ENCODE data around the gene JARID2. TPM values are rescaled to one million over a fixed set of nuclear protein-coding genes. Genes with fewer than 3 reads are reported as not detected.

JARID2 gene
- total and polyA plus RNA-seq, 4 donors: 1.4 to 12.3 (median 3.4) TPM

- Histone ChIP-seq H3K27me3 (ENCODE audit: control insufficient read depth in 4 of 4, insufficient read depth in 4 of 4, low read length in 3 of 4) (no peaks in the 10 kb centered on the region), H3K36me3 (ENCODE audit: control insufficient read depth in 4 of 4, insufficient read depth in 3 of 4, low read depth in 1 of 4, low read length in 3 of 4) (no peaks in the 10 kb centered on the region), H3K27ac (ENCODE audit: low read depth in 1 of 2, low read length in 2 of 2) (no peak overlapping the region), H3K4me1 (ENCODE audit: control insufficient read depth in 4 of 4, insufficient read depth in 4 of 4, low read length in 3 of 4) (peaks cover 0 to 2% (median under 1%) of the 10 kb centered on the region in 4 donors), H3K9ac (ENCODE audit: low read depth in 1 of 2, low read length in 2 of 2) (no peak overlapping the region), H3K9me3 (ENCODE audit: control insufficient read depth in 4 of 4, low read length in 3 of 4) (no peaks in the 10 kb centered on the region), H3K4me3 (ENCODE audit: low read depth in 1 of 3, low read length in 3 of 3) (no peak overlapping the region)
- TF ChIP-seq REST (IDR thresholded peaks at IDR 0.05): no peak
- TF ChIP-seq FOXA1 (IDR thresholded peaks at IDR 0.05): no peak
- TF ChIP-seq EGR1 (IDR thresholded peaks at IDR 0.05; ENCODE audit: low read depth in 2 of 2): no peak
- TF ChIP-seq ZBTB33 (IDR thresholded peaks at IDR 0.05): no peak
- no peak for TF ChIP-seq TAF1 (conservative IDR thresholded peaks at IDR 0.05)
- no peak for TF ChIP-seq HNF4A (conservative IDR thresholded peaks at IDR 0.05)
- no peak for TF ChIP-seq MAX (IDR thresholded peaks at IDR 0.05)
- TF ChIP-seq RXRA (IDR thresholded peaks at IDR 0.05): no peak
- TF ChIP-seq FOXA2 (IDR thresholded peaks at IDR 0.05): no peak
- no peak for TF ChIP-seq YY1 (IDR thresholded peaks at IDR 0.05)
- no peak for TF ChIP-seq HNF4G (IDR thresholded peaks at IDR 0.05)
- TF ChIP-seq CTCF (IDR thresholded peaks at IDR 0.05; ENCODE audit: low read depth, low read length, missing input control): no peak
- no peak for TF ChIP-seq GABPA (IDR thresholded peaks at IDR 0.05 in 1 of 2, conservative IDR thresholded peaks at IDR 0.05 in 1 of 2)
- TF ChIP-seq NR2F2 (IDR thresholded peaks at IDR 0.05): no peak
- no peak for TF ChIP-seq RAD21 (IDR thresholded peaks at IDR 0.05)
- TF ChIP-seq SP1 (IDR thresholded peaks at IDR 0.05): no peak
- no peak for TF ChIP-seq ATF3 (IDR thresholded peaks at IDR 0.05)
- TF ChIP-seq JUND (IDR thresholded peaks at IDR 0.05): no peak
- 82% methylated on average over 5 of the region's 5 CpGs for WGBS
- no peak for DNase-seq (ENCODE audit: low spot score)
Observed at GRCh38 chr6:15410126-15410391, 164.2 kb downstream of the JARID2 start.

DNA sequence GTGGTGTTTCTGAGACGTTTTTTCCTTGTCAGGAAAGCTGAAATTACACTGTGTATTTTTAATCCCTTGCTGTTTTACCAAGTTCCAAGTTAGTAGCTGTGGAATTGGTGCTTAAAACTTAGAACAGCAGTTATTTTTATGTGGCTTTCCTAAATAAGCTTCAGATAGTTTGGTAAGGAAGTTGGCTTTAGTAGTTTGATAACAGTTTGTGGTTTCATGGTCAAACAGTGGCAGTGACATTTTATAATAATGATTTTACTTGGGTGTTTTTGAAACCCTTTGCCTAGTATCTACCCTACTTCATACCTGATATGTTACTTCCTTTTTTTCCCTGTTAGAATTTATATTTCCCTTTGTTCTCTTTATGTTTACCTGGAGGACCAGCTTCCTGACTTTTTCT is 164.9 kb downstream of the JARID2 start:
- H3K9ac ChIP-seq (ENCODE audit: low read depth in 1 of 2, low read length in 2 of 2): no peak overlapping the region
- DNase-seq (ENCODE audit: low spot score): no peak
- H3K9me3 ChIP-seq (ENCODE audit: control insufficient read depth in 4 of 4, low read length in 3 of 4): no peaks in the 10 kb centered on the region
- no peak overlapping the region for H3K27ac ChIP-seq (ENCODE audit: low read depth in 1 of 2, low read length in 2 of 2)
- H3K27me3 ChIP-seq (ENCODE audit: control insufficient read depth in 4 of 4, insufficient read depth in 4 of 4, low read length in 3 of 4): no peaks in the 10 kb centered on the region
- no peak for TF ChIP-seq MAX (IDR thresholded peaks at IDR 0.05)
- TF ChIP-seq HNF4A (conservative IDR thresholded peaks at IDR 0.05): no peak
- TF ChIP-seq RAD21 (IDR thresholded peaks at IDR 0.05): no peak
- TF ChIP-seq FOXA1 (IDR thresholded peaks at IDR 0.05): no peak
- TF ChIP-seq RXRA (IDR thresholded peaks at IDR 0.05): no peak
- TF ChIP-seq SP1 (IDR thresholded peaks at IDR 0.05): no peak
- 71% methylated on average over 1 of the region's 1 CpG for WGBS
- H3K36me3 ChIP-seq (ENCODE audit: control insufficient read depth in 4 of 4, insufficient read depth in 3 of 4, low read depth in 1 of 4, low read length in 3 of 4): no peaks in the 10 kb centered on the region
- no peak overlapping the region for H3K4me3 ChIP-seq (ENCODE audit: low read depth in 1 of 3, low read length in 3 of 3)
- no peaks in the 10 kb centered on the region for H3K4me1 ChIP-seq (ENCODE audit: control insufficient read depth in 4 of 4, insufficient read depth in 4 of 4, low read length in 3 of 4)

All from liver (tissue), 9 donors.